H1 (cell line): ENCODE results near the gene HMCN2. TPM values are rescaled to one million over a fixed set of nuclear protein-coding genes. Genes with fewer than 3 reads are reported as not detected.

Source experiments
- CTCF ChIA-PET: fragments of 300-600 bp; sonication (Branson Sonifier 250); formaldehyde crosslinking; loops from one replicate; lab custom pipeline; 2021; ENCODE audit not compliant: partially characterized antibody; lab: Charles Lee
- POLR2A ChIA-PET: fragments of 300-600 bp; sonication (Branson Sonifier 250); formaldehyde crosslinking; loops from one replicate; lab custom pipeline; 2021; ENCODE audit warnings: inconsistent platforms; ENCODE audit not compliant: partially characterized antibody; lab: Charles Lee
- DNase-seq, 2 experiments: peaks; one replicate each; pipeline versions ENCODE4 v3.0.0 to v3.0.0-alpha.2; 2010 to 2022; ENCODE audit warnings: low spot score in 2 of 2, low read depth in 1 of 2, mixed read lengths in 1 of 2
- FAIRE-seq: peaks from 2 replicates; lab custom pipeline; 2011; peaks lifted over from hg19 to GRCh38; lab: Jason Lieb, UNC
- H2AFZ ChIP-seq: 2 replicates; pipeline ENCODE4 v1.8.1; 2012; ENCODE audit warnings: low read length, inconsistent platforms
- H2AK5ac ChIP-seq: 2 replicates; pipeline ENCODE4 v1.6.1; 2013; ENCODE audit warnings: low read depth, low read length
- H2BK120ac ChIP-seq: replicated peaks from 2 replicates; pipeline ENCODE3; 2013; ENCODE audit warnings: low read depth, low read length, inconsistent platforms
- H2BK12ac ChIP-seq: 2 replicates; pipeline ENCODE4 v1.6.1; 2013; ENCODE audit warnings: low read depth, low read length
- H2BK15ac ChIP-seq: 2 replicates; pipeline ENCODE4 v1.6.1; 2013; ENCODE audit warnings: low read length
- H2BK20ac ChIP-seq: 2 replicates; pipeline ENCODE4 v1.6.1; 2013; ENCODE audit warnings: low read length
- H2BK5ac ChIP-seq: 2 replicates; pipeline ENCODE4 v1.6.1; 2013; ENCODE audit warnings: low read depth, low read length
- H3K14ac ChIP-seq: 2 replicates; pipeline ENCODE4 v1.6.1; 2013; ENCODE audit warnings: inconsistent platforms; ENCODE audit not compliant: insufficient read length
- H3K18ac ChIP-seq: 2 replicates; pipeline ENCODE4 v1.6.1; 2013; ENCODE audit warnings: low read length; ENCODE audit errors: extremely low read depth
- H3K23ac ChIP-seq: 2 replicates; pipeline ENCODE4 v1.6.1; 2013; ENCODE audit warnings: inconsistent platforms; ENCODE audit not compliant: insufficient read length
- H3K23me2 ChIP-seq: 2 replicates; pipeline ENCODE4 v1.6.1; 2013; ENCODE audit warnings: low read depth, low read length
- H3K27ac ChIP-seq: 2 replicates; pipeline ENCODE4 v1.6.1; 2011; ENCODE audit warnings: low read depth, low read length, inconsistent platforms
- H3K27me3 ChIP-seq, 4 experiments: replicated peaks in 1 of 4; 1 replicate in 1 of 4; 2 replicates in 3 of 4; pipeline versions ENCODE4 v1.6.1 to v1.8.1; 2011 to 2013; ENCODE audit warnings: low read length in 3 of 4, mild to moderate bottlenecking in 3 of 4, inconsistent platforms in 2 of 4, mixed read lengths in 2 of 4, moderate library complexity in 1 of 4; ENCODE audit not compliant: control insufficient read depth in 3 of 4, insufficient read depth in 3 of 4; ENCODE audit errors: extremely low read depth in 1 of 4
- H3K36me3 ChIP-seq, 4 experiments: 2 replicates each; pipeline versions ENCODE4 v1.6.1 to v1.8.1; 2011 to 2013; ENCODE audit warnings: mild to moderate bottlenecking in 4 of 4, low read length in 3 of 4, moderate library complexity in 2 of 4, control low read depth in 1 of 4, inconsistent platforms in 1 of 4; ENCODE audit not compliant: insufficient read depth in 4 of 4, control insufficient read depth in 2 of 4
- H3K4ac ChIP-seq: replicated peaks from 2 replicates; pipeline ENCODE3; 2013; ENCODE audit warnings: low read length, low read depth, mixed read lengths, inconsistent platforms; ENCODE audit not compliant: insufficient read length
- H3K4me1 ChIP-seq, 4 experiments: replicated peaks in 1 of 4; 1 replicate in 1 of 4; 2 replicates in 3 of 4; pipeline versions ENCODE4 v1.6.1 to v1.8.1; 2011 to 2013; ENCODE audit warnings: low read length in 3 of 4, inconsistent platforms in 2 of 4, mixed read lengths in 1 of 4; ENCODE audit not compliant: insufficient read depth in 4 of 4, control insufficient read depth in 3 of 4
- H3K4me2 ChIP-seq, 2 experiments: 2 replicates each; pipeline versions ENCODE4 v1.6.1 to v1.8.1; 2011 to 2013; ENCODE audit warnings: low read depth in 2 of 2, low read length in 2 of 2, control low read depth in 1 of 2, inconsistent platforms in 1 of 2, mild to moderate bottlenecking in 1 of 2; ENCODE audit not compliant: insufficient read depth in 1 of 2
- H3K4me3 ChIP-seq, 4 experiments: fragments of 200-600, 300-600 bp in 1 of 4; sonication (generic), shearing (Covaris generic), sonication (Bioruptor Twin) in 1 of 4; 2 replicates each; pipeline versions ENCODE4 v1.5.1 to v1.8.1; 2011 to 2016; ENCODE audit warnings: low read length in 4 of 4, low read depth in 3 of 4, control low read depth in 2 of 4, inconsistent platforms in 2 of 4, mild to moderate bottlenecking in 2 of 4, mixed read lengths in 1 of 4, moderate library complexity in 1 of 4; ENCODE audit not compliant: insufficient read depth in 2 of 4; ENCODE audit errors: extremely low read depth in 1 of 4
- H3K56ac ChIP-seq: replicated peaks from 2 replicates; pipeline ENCODE3; 2013; ENCODE audit warnings: low read depth, mild to moderate bottlenecking, mixed read lengths, low read length, inconsistent platforms; ENCODE audit not compliant: insufficient read length
- H3K79me1 ChIP-seq: 2 replicates; pipeline ENCODE4 v1.6.1; 2013; ENCODE audit warnings: low read depth, low read length, control low read depth
- H3K79me2 ChIP-seq, 2 experiments: 2 replicates each; pipeline versions ENCODE4 v1.6.1 to v1.8.1; 2012 to 2013; ENCODE audit warnings: low read length in 2 of 2, mild to moderate bottlenecking in 2 of 2, inconsistent platforms in 1 of 2; ENCODE audit not compliant: insufficient read depth in 2 of 2, control insufficient read depth in 1 of 2
- H3K9ac ChIP-seq, 4 experiments: replicated peaks in 1 of 4; 1 replicate in 1 of 4; 2 replicates in 3 of 4; pipeline versions ENCODE4 v1.6.1 to v1.8.1; 2011 to 2013; ENCODE audit warnings: low read depth in 3 of 4, low read length in 3 of 4, control low read depth in 2 of 4, mild to moderate bottlenecking in 2 of 4, moderate library complexity in 2 of 4, inconsistent platforms in 1 of 4; ENCODE audit errors: extremely low read depth in 1 of 4
- H3K9me3 ChIP-seq, 2 experiments: 2 replicates each; pipeline versions ENCODE4 v1.6.1 to v1.8.1; 2012 to 2013; ENCODE audit warnings: mild to moderate bottlenecking in 2 of 2, moderate library complexity in 2 of 2, control low read depth in 1 of 2, inconsistent platforms in 1 of 2, low read depth in 1 of 2, low read length in 1 of 2, mixed read lengths in 1 of 2; ENCODE audit not compliant: insufficient read depth in 2 of 2
- H4K20me1 ChIP-seq, 2 experiments: replicated peaks in 1 of 2; 2 replicates each; pipeline versions ENCODE3 to v1.8.1; 2011 to 2013; ENCODE audit warnings: inconsistent platforms in 2 of 2, low read length in 2 of 2, mild to moderate bottlenecking in 1 of 2; ENCODE audit not compliant: insufficient read depth in 2 of 2, control insufficient read depth in 1 of 2
- H4K5ac ChIP-seq: 2 replicates; pipeline ENCODE4 v1.6.1; 2013; ENCODE audit warnings: low read length, low read depth, mixed read lengths, inconsistent platforms; ENCODE audit not compliant: insufficient read length
- H4K8ac ChIP-seq: 2 replicates; pipeline ENCODE4 v1.8.0; 2013; ENCODE audit warnings: mild to moderate bottlenecking, moderate library complexity, low read length, inconsistent platforms; ENCODE audit not compliant: insufficient read depth; ENCODE audit errors: extremely low read depth
- H4K91ac ChIP-seq: replicated peaks from 2 replicates; pipeline ENCODE3; 2013; ENCODE audit warnings: low read length, mixed read lengths, inconsistent platforms; ENCODE audit not compliant: insufficient read length
- ASH2L ChIP-seq: fragments of 200-600, 300-600 bp; sonication (generic); IDR thresholded peaks from one replicate; pipeline ENCODE4 v1.7.1; 2017; ENCODE audit warnings: low read length
- BACH1 ChIP-seq: IDR thresholded peaks from 2 replicates; pipeline ENCODE4 v1.6.1; 2012; ENCODE audit warnings: low read length, improper control_type of control experiment
- CREB1 ChIP-seq: IDR thresholded peaks from 2 replicates; pipeline ENCODE4 v1.6.1; 2012; ENCODE audit warnings: inconsistent platforms
- CTCF ChIP-seq, 3 experiments: IDR thresholded peaks; 1 replicate in 2 of 3; 2 replicates in 1 of 3; pipeline versions ENCODE4 v1.5.1 to v1.6.1; 2011; ENCODE audit warnings: low read length in 3 of 3, mild to moderate bottlenecking in 3 of 3, inconsistent platforms in 2 of 3, low read depth in 1 of 3, moderate library complexity in 1 of 3; ENCODE audit not compliant: insufficient read depth in 1 of 3; ENCODE audit errors: control extremely low read depth in 1 of 3
- FOSL1 ChIP-seq: IDR thresholded peaks from 2 replicates; pipeline ENCODE4 v1.6.1; 2011; ENCODE audit warnings: mild to moderate bottlenecking, low read depth, low read length, moderate library complexity; ENCODE audit not compliant: insufficient read depth
- GTF2F1 ChIP-seq: IDR thresholded peaks from 2 replicates; pipeline ENCODE4 v1.6.1; 2012; ENCODE audit warnings: low read depth, low read length, improper control_type of control experiment, borderline replicate concordance
- MAX ChIP-seq: IDR thresholded peaks from 2 replicates; pipeline ENCODE4 v1.6.1; 2012; ENCODE audit warnings: inconsistent platforms
- NRF1 ChIP-seq: IDR thresholded peaks from 2 replicates; pipeline ENCODE4 v1.6.1; 2011; ENCODE audit warnings: mild to moderate bottlenecking, low read depth, low read length, improper control_type of control experiment
- SP2 ChIP-seq: IDR thresholded peaks from 2 replicates; pipeline ENCODE4 v1.6.1; 2012; ENCODE audit warnings: mild to moderate bottlenecking, low read length, inconsistent platforms
- TAF7 ChIP-seq: optimal IDR thresholded peaks from 2 replicates; pipeline ENCODE3; 2011; ENCODE audit warnings: low read depth, mild to moderate bottlenecking, inconsistent platforms, low read length, moderate library complexity, borderline replicate concordance
- TEAD4 ChIP-seq: IDR thresholded peaks from 2 replicates; pipeline ENCODE4 v1.6.1; 2012; ENCODE audit warnings: low read depth, low read length, inconsistent platforms, mixed read lengths
- ZNF274 ChIP-seq: IDR thresholded peaks from 2 replicates; pipeline ENCODE4 v1.7.0; 2012; ENCODE audit warnings: low read length, borderline replicate concordance; ENCODE audit errors: extremely low read depth
- WGBS, 2 experiments: shearing (Covaris generic) in 1 of 2; methylation state at CpG; one replicate each; pipeline versions ENCODE4 v1.1.6 to v1.1.7; 2013 to 2015; ENCODE audit warnings: low lambda C conversion rate in 2 of 2, mixed read lengths in 2 of 2, inconsistent platforms in 1 of 2, low coverage in 1 of 2, missing lambda C conversion rate in 1 of 2; ENCODE audit not compliant: insufficient replicate concordance in 2 of 2, insufficient coverage in 1 of 2, insufficient read length in 1 of 2; ENCODE audit errors: extremely low coverage in 1 of 2, missing lambda C conversion rate in 1 of 2; 5-methylcytosine and 5-hydroxymethylcytosine counted together
- polyA plus RNA-seq, 7 experiments: library from polyadenylated mRNA; depleted of rRNA in 3 of 7; stranded (reverse) in 5 of 7; unstranded in 2 of 7; fragments of >200 nt in 5 of 7; fragments of 200-250 nt in 2 of 7; gene quantifications; 1 replicate in 5 of 7; 2 replicates in 1 of 7; 4 replicates in 1 of 7; pipeline versions ENCODE4 v1.2.1 to v1.2.3, GENCODE V29; 2011 to 2013; ENCODE audit warnings: missing spikeins in 2 of 7, mixed read lengths in 2 of 7
- total RNA-seq: library from RNA; stranded (reverse); fragmentation: NEBNext Ultra II Directional; extraction: Animal tissue kit (Norgen Biotek cat#: 25700); gene quantifications from 2 replicates; pipeline ENCODE4 v1.2.1, GENCODE V29; 2021

Gene HMCN2
- total and polyA plus RNA-seq, 2 of the 8 experiments (the other 6 are each of a cell fraction or from before 2014, with no cell fraction given) = 5.0 to 9.1 TPM

- Histone ChIP-seq H3K9ac (no peak overlapping the region), H3K27ac (no peak overlapping the region), H2BK5ac (no peak overlapping the region), H2BK120ac (no peak overlapping the region), H4K5ac (no peak overlapping the region), H2AK5ac (no peak overlapping the region), H3K56ac (no peak overlapping the region), H3K36me3 (no peaks in the 10 kb centered on the region), H2BK20ac (no peak overlapping the region), H3K23ac (no peak overlapping the region), H3K79me1 (no peaks in the 10 kb centered on the region), H3K4me1 (peaks cover 0 to 5% (median 2%) of the 10 kb centered on the region in 4 experiments; a peak in 2 of 7 replicates), H3K4me2 (no peak overlapping the region)
- DNase-seq = no peak
- 93% methylated on average over 3 of the region's 3 CpGs; no CpG with 5 or more reads in 1 of the 2 experiments for WGBS, 2 experiments
- CTCF ChIA-PET = interaction anchor here (1.0 to 10.0 kb wide), 12 partner anchors 9 to 139 kb away, joined by 3 to 63 read pairs (median 4); no protein-coding TSS in a partner anchor
- no peak for TF ChIP-seq SP2
- TF ChIP-seq MAX = no peak
- TF ChIP-seq CTCF (IDR thresholded peaks at IDR 0.05; ENCODE audit: control extremely low read depth in 1 of 3, insufficient read depth in 1 of 3, low read depth in 1 of 3, low read length in 3 of 3) = no peak
- no peak for TF ChIP-seq ASH2L
- TF ChIP-seq TEAD4 = no peak
- no peak for TF ChIP-seq TAF7
- no peak for TF ChIP-seq GTF2F1
- TF ChIP-seq BACH1 = no peak
- TF ChIP-seq CREB1 = no peak
- no peak for TF ChIP-seq NRF1
- no peak for TF ChIP-seq ZNF274
- TF ChIP-seq FOSL1 = no peak
- TF ChIP-seq, all 59 proteins: peak for 0
- H3K27me3 ChIP-seq = peaks cover 0 to 4% (median 0%) of the 10 kb centered on the region in 4 experiments; a peak in 2 of 7 replicates
- no peak overlapping the region for H3K18ac ChIP-seq
- POLR2A ChIA-PET = no interaction called here
- no peak overlapping the region for H2AFZ ChIP-seq
- no peak overlapping the region for H2BK12ac ChIP-seq
- H2BK15ac ChIP-seq = 0 out of 2 replicates have a peak overlapping the region, but pooled peaks have one; percentile 16
- H4K20me1 ChIP-seq = no peaks in the 10 kb centered on the region
- H3K14ac ChIP-seq = no peak overlapping the region
- H3K4ac ChIP-seq = no peak overlapping the region
- no peak overlapping the region for H4K91ac ChIP-seq
- H4K8ac ChIP-seq = no peak overlapping the region
- H3K9me3 ChIP-seq = no peaks in the 10 kb centered on the region
- no peak overlapping the region for H3K4me3 ChIP-seq
- no peaks in the 10 kb centered on the region for H3K79me2 ChIP-seq
- FAIRE-seq = no peak
- no peaks in the 10 kb centered on the region; the same call in 1 of the 2 replicates for H3K23me2 ChIP-seq
Measured at GRCh38 chr9:130246126-130246525, 19.4 kb upstream of the HMCN2 start.
